H9 (cell line): ENCODE results near the gene NAV1. TPM values are rescaled to one million over a fixed set of nuclear protein-coding genes. Genes with fewer than 3 reads are reported as not detected.

ENCODE experiments used
- DNase-seq: peaks from one replicate; pipeline ENCODE4 v3.0.0-alpha.2; 2017
- H2AFZ ChIP-seq: one replicate; pipeline ENCODE4 v1.6.1; 2013; ENCODE audit warnings: mild to moderate bottlenecking, low read length, control low read depth, moderate library complexity
- H2AK5ac ChIP-seq: 2 replicates; pipeline ENCODE4 v1.6.1; 2013; ENCODE audit warnings: low read length, control low read depth, mixed read lengths; ENCODE audit not compliant: insufficient read length
- H2BK120ac ChIP-seq: one replicate; pipeline ENCODE4 v1.6.1; 2013; ENCODE audit warnings: low read depth, mild to moderate bottlenecking, low read length, control low read depth, inconsistent platforms; ENCODE audit not compliant: poor library complexity, severe bottlenecking
- H2BK12ac ChIP-seq: 2 replicates; pipeline ENCODE4 v1.6.1; 2013; ENCODE audit warnings: low read length, control low read depth, mixed read lengths, low read depth; ENCODE audit not compliant: insufficient read length
- H2BK15ac ChIP-seq: 2 replicates; pipeline ENCODE4 v1.6.1; 2013; ENCODE audit warnings: low read depth, low read length, control low read depth
- H2BK20ac ChIP-seq: one replicate; pipeline ENCODE4 v1.6.1; 2013; ENCODE audit warnings: low read depth, mild to moderate bottlenecking, low read length, control low read depth, inconsistent platforms; ENCODE audit not compliant: poor library complexity, severe bottlenecking
- H2BK5ac ChIP-seq: 2 replicates; pipeline ENCODE4 v1.6.1; 2013; ENCODE audit warnings: low read length, control low read depth, mixed read lengths; ENCODE audit not compliant: insufficient read length
- H3K14ac ChIP-seq: 2 replicates; pipeline ENCODE4 v1.6.1; 2013; ENCODE audit warnings: low read length, control low read depth; ENCODE audit not compliant: insufficient read depth
- H3K18ac ChIP-seq: 2 replicates; pipeline ENCODE4 v1.6.1; 2013; ENCODE audit warnings: low read depth, mild to moderate bottlenecking, mixed read lengths, low read length, control low read depth; ENCODE audit not compliant: insufficient read length
- H3K23ac ChIP-seq: 2 replicates; pipeline ENCODE4 v1.6.1; 2013; ENCODE audit warnings: low read length, control low read depth, mixed read lengths, low read depth; ENCODE audit not compliant: insufficient read length
- H3K23me2 ChIP-seq: 2 replicates; pipeline ENCODE4 v1.6.1; 2013; ENCODE audit warnings: low read depth, mild to moderate bottlenecking, mixed read lengths, low read length, control low read depth; ENCODE audit not compliant: insufficient read length, poor library complexity, severe bottlenecking
- H3K27ac ChIP-seq: 2 replicates; pipeline ENCODE4 v1.5.1; 2013; ENCODE audit warnings: low read length, control low read depth, mixed read lengths, low read depth; ENCODE audit not compliant: insufficient read length
- H3K27me3 ChIP-seq: 2 replicates; pipeline ENCODE4 v1.6.1; 2013; ENCODE audit warnings: low read length, control low read depth, inconsistent platforms; ENCODE audit not compliant: insufficient read depth
- H3K4ac ChIP-seq: 2 replicates; pipeline ENCODE4 v1.6.1; 2013; ENCODE audit warnings: low read depth, mild to moderate bottlenecking, control low read depth, inconsistent platforms, low read length, moderate library complexity
- H3K4me1 ChIP-seq: 2 replicates; pipeline ENCODE4 v1.6.1; 2013; ENCODE audit warnings: low read length, control low read depth, inconsistent platforms; ENCODE audit not compliant: insufficient read depth
- H3K4me2 ChIP-seq: 2 replicates; pipeline ENCODE4 v1.6.1; 2013; ENCODE audit warnings: low read length, control low read depth, mixed read lengths; ENCODE audit not compliant: insufficient read length, insufficient read depth
- H3K56ac ChIP-seq: 2 replicates; pipeline ENCODE4 v1.6.1; 2013; ENCODE audit warnings: low read depth, mild to moderate bottlenecking, mixed read lengths, low read length, control low read depth; ENCODE audit not compliant: insufficient read length
- H3K79me1 ChIP-seq: 2 replicates; pipeline ENCODE4 v1.6.1; 2013; ENCODE audit warnings: low read depth, mild to moderate bottlenecking, moderate library complexity, low read length, control low read depth, inconsistent platforms; ENCODE audit not compliant: insufficient read depth, poor library complexity, severe bottlenecking
- H3K79me2 ChIP-seq: 2 replicates; pipeline ENCODE4 v1.6.1; 2013; ENCODE audit warnings: low read length, control low read depth, inconsistent platforms; ENCODE audit not compliant: insufficient read depth
- H3K9ac ChIP-seq: 2 replicates; pipeline ENCODE4 v1.6.1; 2013; ENCODE audit warnings: low read length, control low read depth, mixed read lengths; ENCODE audit not compliant: insufficient read length; ENCODE audit errors: extremely low read depth
- H3K9me3 ChIP-seq: one replicate; pipeline ENCODE4 v1.6.1; 2013; ENCODE audit warnings: low read depth, low read length, inconsistent platforms; ENCODE audit not compliant: control insufficient read depth
- H3T11ph ChIP-seq: one replicate; pipeline ENCODE4 v1.6.1; 2013; ENCODE audit warnings: mild to moderate bottlenecking, low read length, control low read depth, inconsistent platforms
- H4K20me1 ChIP-seq: one replicate; pipeline ENCODE4 v1.6.1; 2013; ENCODE audit not compliant: control insufficient read depth, insufficient read length, insufficient read depth
- H4K5ac ChIP-seq: 2 replicates; pipeline ENCODE4 v1.6.1; 2013; ENCODE audit warnings: low read depth, mild to moderate bottlenecking, mixed read lengths, low read length, control low read depth; ENCODE audit not compliant: insufficient read length
- H4K8ac ChIP-seq: replicated peaks from 2 replicates; pipeline ENCODE4 v1.6.1; 2013; ENCODE audit warnings: low read length, control low read depth, mixed read lengths, low read depth; ENCODE audit not compliant: insufficient read length
- H4K91ac ChIP-seq: 2 replicates; pipeline ENCODE4 v1.6.1; 2013; ENCODE audit warnings: low read depth, mild to moderate bottlenecking, moderate library complexity, mixed read lengths, low read length, control low read depth; ENCODE audit not compliant: insufficient read length
- H3K27ac Mint-ChIP-seq, 3 experiments: 2 replicates in 2 of 3; 3 replicates in 1 of 3; pipeline ENCODE4 v1.8.0; 2020 to 2021; ENCODE audit warnings: mixed read lengths in 3 of 3, mild to moderate bottlenecking in 1 of 3, moderate library complexity in 1 of 3
- H3K27me3 Mint-ChIP-seq: 2 replicates; pipeline ENCODE4 v1.8.0; 2021; ENCODE audit warnings: low read depth, mild to moderate bottlenecking, moderate library complexity, mixed read lengths
- H3K36me3 Mint-ChIP-seq, 3 experiments: 2 replicates in 2 of 3; 3 replicates in 1 of 3; pipeline ENCODE4 v1.8.0; 2020 to 2021; ENCODE audit warnings: low read depth in 3 of 3, mixed read lengths in 3 of 3; ENCODE audit not compliant: insufficient read depth in 1 of 3
- H3K4me1 Mint-ChIP-seq, 2 experiments: 2 replicates each; pipeline ENCODE4 v1.8.0; 2020; ENCODE audit warnings: mixed read lengths in 2 of 2
- H3K4me3 Mint-ChIP-seq, 2 experiments: 2 replicates in 1 of 2; 3 replicates in 1 of 2; pipeline ENCODE4 v1.8.0; 2020 to 2021; ENCODE audit warnings: mild to moderate bottlenecking in 2 of 2, mixed read lengths in 2 of 2, moderate library complexity in 1 of 2
- H3K9me3 Mint-ChIP-seq, 2 experiments: 2 replicates in 1 of 2; 3 replicates in 1 of 2; pipeline ENCODE4 v1.8.0; 2020; ENCODE audit warnings: mild to moderate bottlenecking in 2 of 2, mixed read lengths in 2 of 2, moderate library complexity in 1 of 2
- WGBS: extraction: QIAGEN DNeasy Blood & Tissue Kit; methylation state at CpG from one replicate; pipeline ENCODE4 v1.1.7; 2013; ENCODE audit warnings: missing lambda C conversion rate, low lambda C conversion rate, mixed read lengths; ENCODE audit not compliant: insufficient read length; ENCODE audit errors: extremely low coverage; 5-methylcytosine and 5-hydroxymethylcytosine counted together
- total RNA-seq: library from RNA; stranded (reverse); gene quantifications from 2 replicates; pipeline ENCODE4 v1.2.1, GENCODE V29; 2021
- TF ChIP-seq, protein P1 (sequence below): fragments of 200-600 bp; sonication (generic); conservative IDR thresholded peaks from 3 replicates; pipeline ENCODE4 v1.8.0; 2021; ENCODE audit warnings: antibody characterized with exemption, mild to moderate bottlenecking

Gene NAV1
- total RNA-seq, 1 experiment from 2014 or later: 20.5 TPM

DNA sequence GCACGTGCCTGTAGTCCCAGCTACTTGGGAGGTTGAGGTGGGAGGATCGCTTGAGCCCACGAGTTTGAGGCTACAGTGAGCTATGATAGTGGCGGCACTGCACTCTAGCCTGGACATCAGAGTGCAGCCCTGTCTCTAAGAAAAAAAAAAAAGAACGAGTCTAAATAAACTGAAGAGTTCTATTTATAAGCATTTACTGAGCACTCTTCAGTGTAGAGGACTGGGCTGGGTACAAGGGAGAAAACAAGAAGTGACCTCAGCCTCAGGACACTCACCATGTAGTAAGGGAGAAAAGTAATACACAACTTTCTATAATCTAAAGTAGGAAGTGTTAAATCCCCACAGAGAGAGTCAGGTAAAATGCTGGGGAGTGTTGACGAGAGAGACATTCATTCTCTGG, 35.0 kb downstream of the NAV1 start:
- H3K4me1 Mint-ChIP-seq: peaks cover 2 to 4% of the 10 kb centered on the region in 2 experiments
- Histone ChIP-seq H3K4ac (no peak overlapping the region), H3K9ac (no peak overlapping the region), H3K79me2 (no peaks in the 10 kb centered on the region), H3K18ac (no peak overlapping the region), H3K23me2 (no peaks in the 10 kb centered on the region), H2BK20ac (no peak overlapping the region), H3K56ac (no peak overlapping the region), H3K9me3 (no peaks in the 10 kb centered on the region), H2BK12ac (no peak overlapping the region), H2BK120ac (no peak overlapping the region), H2AFZ (no peak overlapping the region), H3T11ph (no peak overlapping the region), H3K27ac (no peak overlapping the region), H4K20me1 (no peaks in the 10 kb centered on the region), H4K91ac (no peak overlapping the region), H3K4me2 (no peak overlapping the region), H2BK5ac (no peak overlapping the region), H4K5ac (no peak overlapping the region), H2BK15ac (no peak overlapping the region), H3K27me3 (no peaks in the 10 kb centered on the region), H3K79me1 (no peaks in the 10 kb centered on the region), H2AK5ac (no peak overlapping the region), H3K23ac (no peak overlapping the region), H3K4me1 (0 out of 2 replicates have a peak, but pooled peaks cover 2% of the 10 kb centered on the region), H3K14ac (no peak overlapping the region), H4K8ac (no peak overlapping the region)
- DNase-seq: no peak
- H3K27ac Mint-ChIP-seq: no peak overlapping the region
- H3K27me3 Mint-ChIP-seq: peaks cover 3% of the 10 kb centered on the region
- no peak overlapping the region for H3K4me3 Mint-ChIP-seq
- TF ChIP-seq, protein P1, sequence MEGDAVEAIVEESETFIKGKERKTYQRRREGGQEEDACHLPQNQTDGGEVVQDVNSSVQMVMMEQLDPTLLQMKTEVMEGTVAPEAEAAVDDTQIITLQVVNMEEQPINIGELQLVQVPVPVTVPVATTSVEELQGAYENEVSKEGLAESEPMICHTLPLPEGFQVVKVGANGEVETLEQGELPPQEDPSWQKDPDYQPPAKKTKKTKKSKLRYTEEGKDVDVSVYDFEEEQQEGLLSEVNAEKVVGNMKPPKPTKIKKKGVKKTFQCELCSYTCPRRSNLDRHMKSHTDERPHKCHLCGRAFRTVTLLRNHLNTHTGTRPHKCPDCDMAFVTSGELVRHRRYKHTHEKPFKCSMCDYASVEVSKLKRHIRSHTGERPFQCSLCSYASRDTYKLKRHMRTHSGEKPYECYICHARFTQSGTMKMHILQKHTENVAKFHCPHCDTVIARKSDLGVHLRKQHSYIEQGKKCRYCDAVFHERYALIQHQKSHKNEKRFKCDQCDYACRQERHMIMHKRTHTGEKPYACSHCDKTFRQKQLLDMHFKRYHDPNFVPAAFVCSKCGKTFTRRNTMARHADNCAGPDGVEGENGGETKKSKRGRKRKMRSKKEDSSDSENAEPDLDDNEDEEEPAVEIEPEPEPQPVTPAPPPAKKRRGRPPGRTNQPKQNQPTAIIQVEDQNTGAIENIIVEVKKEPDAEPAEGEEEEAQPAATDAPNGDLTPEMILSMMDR: no peak
- H3K36me3 Mint-ChIP-seq: no peaks in the 10 kb centered on the region; a peak in 1 of 7 replicates
- no CpG with 5 or more reads among the region's 6 CpGs for WGBS
- peaks cover 0 to 2% of the 10 kb centered on the region in 2 experiments; a peak in 4 of 5 replicates for H3K9me3 Mint-ChIP-seq
